Type B pancreatic cell (in vitro differentiated cells): ENCODE results near the gene OTOS. TPM values are rescaled to one million over a fixed set of nuclear protein-coding genes. Genes with fewer than 3 reads are reported as not detected.

ENCODE experiments used
- DNase-seq: peaks from one replicate; pipeline ENCODE4 v3.0.0; 2021; ENCODE audit warnings: mixed read lengths; ENCODE audit not compliant: unreplicated experiment; ENCODE audit errors: extremely low spot score
- H3K27ac Mint-ChIP-seq: 2 replicates; pipeline ENCODE4 v1.8.0; 2021; ENCODE audit warnings: mild to moderate bottlenecking, mixed read lengths
- H3K27me3 Mint-ChIP-seq: 2 replicates; pipeline ENCODE4 v1.8.0; 2021; ENCODE audit warnings: mixed read lengths
- H3K36me3 Mint-ChIP-seq: 2 replicates; pipeline ENCODE4 v1.8.0; 2021; ENCODE audit warnings: mixed read lengths
- H3K4me1 Mint-ChIP-seq: one replicate; pipeline ENCODE4 v1.8.0; 2021; ENCODE audit warnings: mixed read lengths; ENCODE audit not compliant: unreplicated experiment
- H3K4me3 Mint-ChIP-seq: 2 replicates; pipeline ENCODE4 v1.8.0; 2021; ENCODE audit warnings: mild to moderate bottlenecking, mixed read lengths
- H3K9me3 Mint-ChIP-seq: 2 replicates; pipeline ENCODE4 v1.8.0; 2021; ENCODE audit warnings: mixed read lengths
- total RNA-seq: library from RNA; stranded (reverse); gene quantifications from 2 replicates; pipeline ENCODE4 v1.2.1, GENCODE V29; 2021; ENCODE audit warnings: low replicate concordance
- TF ChIP-seq, protein P1 (sequence below): fragments of 200-600 bp; sonication (generic); conservative IDR thresholded peaks from 2 replicates; pipeline ENCODE4 v1.5.0; 2021; ENCODE audit warnings: antibody characterized with exemption, mild to moderate bottlenecking

OTOS gene
- total RNA-seq, 1 donor from 2014 or later, result not detected

DNA sequence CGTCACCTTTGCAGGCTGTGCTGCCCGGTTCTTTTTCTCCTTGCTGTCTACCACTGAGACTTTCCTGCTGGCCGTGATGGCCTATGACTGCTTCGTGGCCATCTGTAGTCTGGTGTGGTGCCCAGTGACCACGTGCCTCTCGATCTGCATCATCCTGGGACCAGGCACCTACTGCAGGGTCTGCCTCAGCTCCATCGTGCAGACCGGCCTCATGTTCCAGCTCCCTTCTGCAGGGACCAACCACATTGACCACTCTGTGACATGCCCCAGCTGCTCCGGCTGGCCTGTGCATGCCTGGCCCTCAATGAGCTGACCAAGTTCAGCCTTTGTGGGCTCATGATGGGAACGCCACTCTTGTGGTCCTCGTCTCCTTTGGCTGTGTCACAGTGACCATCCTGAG lies 31.1 kb downstream of the OTOS start:
- no peaks in the 10 kb centered on the region for H3K36me3 Mint-ChIP-seq
- H3K4me3 Mint-ChIP-seq, result no peak overlapping the region
- TF ChIP-seq, protein P1, sequence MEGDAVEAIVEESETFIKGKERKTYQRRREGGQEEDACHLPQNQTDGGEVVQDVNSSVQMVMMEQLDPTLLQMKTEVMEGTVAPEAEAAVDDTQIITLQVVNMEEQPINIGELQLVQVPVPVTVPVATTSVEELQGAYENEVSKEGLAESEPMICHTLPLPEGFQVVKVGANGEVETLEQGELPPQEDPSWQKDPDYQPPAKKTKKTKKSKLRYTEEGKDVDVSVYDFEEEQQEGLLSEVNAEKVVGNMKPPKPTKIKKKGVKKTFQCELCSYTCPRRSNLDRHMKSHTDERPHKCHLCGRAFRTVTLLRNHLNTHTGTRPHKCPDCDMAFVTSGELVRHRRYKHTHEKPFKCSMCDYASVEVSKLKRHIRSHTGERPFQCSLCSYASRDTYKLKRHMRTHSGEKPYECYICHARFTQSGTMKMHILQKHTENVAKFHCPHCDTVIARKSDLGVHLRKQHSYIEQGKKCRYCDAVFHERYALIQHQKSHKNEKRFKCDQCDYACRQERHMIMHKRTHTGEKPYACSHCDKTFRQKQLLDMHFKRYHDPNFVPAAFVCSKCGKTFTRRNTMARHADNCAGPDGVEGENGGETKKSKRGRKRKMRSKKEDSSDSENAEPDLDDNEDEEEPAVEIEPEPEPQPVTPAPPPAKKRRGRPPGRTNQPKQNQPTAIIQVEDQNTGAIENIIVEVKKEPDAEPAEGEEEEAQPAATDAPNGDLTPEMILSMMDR, result no peak
- no peaks in the 10 kb centered on the region for H3K9me3 Mint-ChIP-seq
- H3K4me1 Mint-ChIP-seq, result no peaks in the 10 kb centered on the region
- no peak overlapping the region for H3K27ac Mint-ChIP-seq
- DNase-seq, result no peak
- H3K27me3 Mint-ChIP-seq, result peaks cover 43% of the 10 kb centered on the region

DNA sequence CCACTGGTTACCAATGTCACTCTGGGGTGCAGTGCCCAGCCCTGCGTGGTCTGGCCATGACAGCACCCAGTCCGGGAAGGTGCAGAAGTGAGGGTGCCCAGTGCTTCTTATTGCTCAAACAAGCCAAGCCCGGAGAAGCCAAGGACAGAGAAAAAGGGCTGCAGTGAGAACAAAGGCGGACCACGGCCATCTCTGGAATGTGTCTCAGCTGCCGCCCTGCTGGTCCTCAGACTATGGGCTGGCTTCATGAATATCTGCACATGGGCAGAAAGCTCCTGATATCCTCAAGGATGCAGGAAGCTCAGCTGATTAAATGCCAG lies 33.0 kb downstream of the OTOS start:
- H3K27me3 Mint-ChIP-seq, result peaks cover 37% of the 10 kb centered on the region
- H3K9me3 Mint-ChIP-seq, result no peaks in the 10 kb centered on the region
- H3K4me1 Mint-ChIP-seq, result no peaks in the 10 kb centered on the region
- TF ChIP-seq, protein P1, result no peak
- no peaks in the 10 kb centered on the region for H3K36me3 Mint-ChIP-seq
- no peak overlapping the region for H3K27ac Mint-ChIP-seq
- H3K4me3 Mint-ChIP-seq, result no peak overlapping the region
- no peak for DNase-seq

DNA sequence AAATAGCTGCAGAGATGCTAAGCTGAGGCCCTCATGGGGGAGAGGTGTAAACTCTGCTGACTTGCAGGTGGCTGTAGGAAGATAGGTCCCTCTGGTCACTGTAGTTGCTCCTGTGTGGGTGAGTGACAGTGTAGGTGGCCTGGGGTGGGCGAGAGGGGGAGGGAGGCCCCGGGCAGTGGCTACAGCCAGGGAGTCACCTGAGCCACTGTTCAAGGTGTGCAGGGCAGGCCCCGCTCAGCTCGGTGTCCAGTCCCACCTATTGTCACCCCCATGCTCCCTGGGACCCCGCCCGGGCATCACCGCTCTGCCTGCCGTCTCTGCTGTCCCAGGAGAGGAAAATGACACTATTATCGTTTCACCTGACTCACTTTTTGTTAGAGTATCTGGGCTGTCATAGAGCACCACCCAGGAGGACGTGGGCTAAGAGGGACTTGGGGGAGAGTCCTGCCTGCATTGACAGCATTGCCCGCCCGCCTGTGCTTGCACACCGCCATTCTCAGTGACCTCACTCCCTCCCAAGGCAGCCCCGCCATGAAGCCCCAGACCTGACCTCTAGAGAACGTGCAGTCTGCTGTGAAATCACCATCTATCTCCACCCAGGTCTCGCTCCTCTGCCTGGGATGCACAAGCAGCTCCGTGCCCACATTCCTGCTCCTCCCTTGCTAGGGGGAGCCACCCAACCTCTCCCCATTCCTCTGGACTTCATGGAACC lies 33.5 kb downstream of the OTOS start:
- Mint-ChIP-seq H3K4me3 (no peak overlapping the region), H3K36me3 (no peaks in the 10 kb centered on the region), H3K4me1 (no peaks in the 10 kb centered on the region), H3K27me3 (peaks cover 34% of the 10 kb centered on the region), H3K27ac (no peak overlapping the region), H3K9me3 (no peaks in the 10 kb centered on the region)
- DNase-seq, result no peak
- TF ChIP-seq, protein P1, result no peak

DNA sequence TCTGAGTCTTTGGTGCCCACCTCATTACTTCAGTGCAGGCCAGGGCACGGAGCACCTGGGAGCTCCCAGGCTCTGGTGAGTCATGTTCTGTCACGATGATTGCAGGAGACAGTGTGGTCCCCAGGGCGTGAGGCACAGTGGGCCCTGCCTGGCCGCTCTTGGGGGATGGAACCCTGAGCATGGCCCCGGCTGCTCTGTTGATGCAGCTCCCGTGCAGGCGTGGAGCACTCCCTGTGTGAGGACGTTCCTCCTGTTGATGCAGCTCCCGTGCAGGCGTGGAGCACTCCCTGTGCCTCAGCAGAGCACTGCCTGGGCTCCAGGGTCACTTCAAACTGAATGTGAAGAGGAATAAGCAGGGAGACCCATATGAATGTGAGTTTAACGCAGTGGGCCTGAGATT lies 34.5 kb downstream of the OTOS start:
- H3K36me3 Mint-ChIP-seq, result no peaks in the 10 kb centered on the region
- no peaks in the 10 kb centered on the region for H3K9me3 Mint-ChIP-seq
- peaks cover 34% of the 10 kb centered on the region for H3K27me3 Mint-ChIP-seq
- no peaks in the 10 kb centered on the region for H3K4me1 Mint-ChIP-seq
- TF ChIP-seq, protein P1, result no peak
- no peak overlapping the region for H3K4me3 Mint-ChIP-seq
- no peak overlapping the region for H3K27ac Mint-ChIP-seq
- DNase-seq, result no peak

DNA sequence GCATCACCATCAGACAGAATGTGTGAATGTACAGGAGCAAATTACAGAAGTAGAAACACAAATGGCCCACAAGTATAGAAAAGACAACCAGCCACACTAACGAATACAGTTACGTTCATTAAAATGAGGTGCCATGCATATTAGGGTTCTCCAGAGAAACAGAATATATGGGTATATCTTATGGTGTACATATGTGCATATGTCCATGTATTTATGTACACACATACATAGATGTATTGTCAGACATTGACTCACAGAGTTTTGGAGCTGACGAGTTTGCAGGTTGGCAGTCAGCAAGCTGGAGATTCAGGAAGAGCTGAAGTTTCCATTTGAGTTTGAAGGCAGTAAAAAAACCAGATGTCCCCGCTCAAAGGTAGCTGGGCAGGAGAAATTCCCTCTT lies 37.3 kb downstream of the OTOS start:
- H3K27me3 Mint-ChIP-seq, result peaks cover 48% of the 10 kb centered on the region
- no peak overlapping the region for H3K27ac Mint-ChIP-seq
- no peak overlapping the region for H3K4me3 Mint-ChIP-seq
- no peaks in the 10 kb centered on the region for H3K36me3 Mint-ChIP-seq
- TF ChIP-seq, protein P1, result no peak
- DNase-seq, result no peak
- no peaks in the 10 kb centered on the region for H3K4me1 Mint-ChIP-seq
- H3K9me3 Mint-ChIP-seq, result peaks cover 7% of the 10 kb centered on the region

DNA sequence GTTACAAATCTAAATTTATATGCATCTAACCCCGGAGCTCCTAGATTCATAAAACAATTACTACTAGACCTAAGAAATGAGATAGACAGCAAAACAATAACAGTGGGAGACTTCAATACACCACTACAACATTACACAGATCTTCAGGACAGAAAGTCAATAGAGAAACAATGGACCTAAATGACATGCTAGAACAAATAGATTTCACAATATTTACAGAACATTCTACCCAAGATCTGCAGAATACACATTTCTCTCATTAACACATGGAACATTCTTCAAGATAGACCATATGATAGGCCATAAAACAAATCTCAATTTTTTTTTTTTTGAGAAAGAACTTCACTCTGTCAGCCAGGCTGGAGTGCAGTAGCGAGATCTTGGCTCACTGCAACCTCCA lies 42.1 kb downstream of the OTOS start:
- no peak for DNase-seq
- TF ChIP-seq, protein P1, result no peak
- Mint-ChIP-seq H3K27me3 (peaks cover 80% of the 10 kb centered on the region), H3K9me3 (peaks cover 7% of the 10 kb centered on the region), H3K36me3 (no peaks in the 10 kb centered on the region), H3K4me3 (no peak overlapping the region), H3K27ac (no peak overlapping the region), H3K4me1 (no peaks in the 10 kb centered on the region)
